Loucy (cell line): ENCODE data around the gene CELF5.

ENCODE experiments used
- EZH2phosphoT487 ChIP-seq: fragments of 200-600 bp; IDR thresholded peaks from 2 replicates; pipeline ENCODE4 v1.6.1; 2018; ENCODE audit warnings: antibody characterized with exemption, mild to moderate bottlenecking, moderate library complexity, borderline replicate concordance
- TF ChIP-seq, protein P1 (sequence below): fragments of 200-600 bp; sonication (generic); conservative IDR thresholded peaks from 2 replicates; pipeline ENCODE4 v1.5.1; 2014; ENCODE audit warnings: mild to moderate bottlenecking, antibody characterized with exemption, low read length

DNA sequence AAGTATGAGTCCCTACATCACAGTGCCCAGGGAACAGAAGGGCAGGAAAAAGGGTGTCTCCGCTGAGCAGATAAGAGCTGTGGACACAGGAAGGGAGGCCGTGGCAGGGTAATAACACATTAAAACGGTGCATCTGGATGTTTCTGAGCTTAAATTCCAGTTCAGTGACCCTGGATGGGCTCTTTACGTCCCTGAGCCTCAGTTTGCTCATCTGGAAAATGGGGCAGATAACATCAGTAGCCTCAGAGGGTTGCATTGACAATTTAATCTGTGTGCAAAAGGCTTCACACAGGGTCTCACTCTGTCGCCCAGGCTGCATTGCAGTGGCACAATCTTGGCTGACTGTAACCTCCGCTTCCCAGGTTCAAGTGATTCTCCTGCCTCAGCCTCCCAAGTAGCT lies 58.1 kb downstream of the CELF5 start:
- TF ChIP-seq, protein P1, sequence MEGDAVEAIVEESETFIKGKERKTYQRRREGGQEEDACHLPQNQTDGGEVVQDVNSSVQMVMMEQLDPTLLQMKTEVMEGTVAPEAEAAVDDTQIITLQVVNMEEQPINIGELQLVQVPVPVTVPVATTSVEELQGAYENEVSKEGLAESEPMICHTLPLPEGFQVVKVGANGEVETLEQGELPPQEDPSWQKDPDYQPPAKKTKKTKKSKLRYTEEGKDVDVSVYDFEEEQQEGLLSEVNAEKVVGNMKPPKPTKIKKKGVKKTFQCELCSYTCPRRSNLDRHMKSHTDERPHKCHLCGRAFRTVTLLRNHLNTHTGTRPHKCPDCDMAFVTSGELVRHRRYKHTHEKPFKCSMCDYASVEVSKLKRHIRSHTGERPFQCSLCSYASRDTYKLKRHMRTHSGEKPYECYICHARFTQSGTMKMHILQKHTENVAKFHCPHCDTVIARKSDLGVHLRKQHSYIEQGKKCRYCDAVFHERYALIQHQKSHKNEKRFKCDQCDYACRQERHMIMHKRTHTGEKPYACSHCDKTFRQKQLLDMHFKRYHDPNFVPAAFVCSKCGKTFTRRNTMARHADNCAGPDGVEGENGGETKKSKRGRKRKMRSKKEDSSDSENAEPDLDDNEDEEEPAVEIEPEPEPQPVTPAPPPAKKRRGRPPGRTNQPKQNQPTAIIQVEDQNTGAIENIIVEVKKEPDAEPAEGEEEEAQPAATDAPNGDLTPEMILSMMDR: no peak
- TF ChIP-seq EZH2phosphoT487: no peak
